ENCODE results near the gene VSIG4.

Gene VSIG4

GRCh38 chrX:65999563-66000148 lies 40.2 kb downstream of the VSIG4 start:
- TF ChIP-seq EP300 (IDR thresholded peaks at IDR 0.05; ENCODE audit: borderline replicate concordance) = no peak
- no peak for TF ChIP-seq REST (IDR thresholded peaks at IDR 0.05; ENCODE audit: low read depth)
- TF ChIP-seq RAD21 (IDR thresholded peaks at IDR 0.05; ENCODE audit: low read depth) = no peak
- TF ChIP-seq CREB1 (IDR thresholded peaks at IDR 0.05; ENCODE audit: low read depth) = no peak
- TF ChIP-seq ZBTB7A (IDR thresholded peaks at IDR 0.05; ENCODE audit: low read depth) = no peak
- TF ChIP-seq TEAD4 (IDR thresholded peaks at IDR 0.05) = no peak

GRCh38 chrX:65999029-65999562 lies 40.8 kb downstream of the VSIG4 start:
- TF ChIP-seq USF1 (IDR thresholded peaks at IDR 0.05) = no peak
- TF ChIP-seq RAD21 (IDR thresholded peaks at IDR 0.05; ENCODE audit: low read depth) = no peak
- no peak for TF ChIP-seq CEBPB (IDR thresholded peaks at IDR 0.05)
- TF ChIP-seq TAF1 (IDR thresholded peaks at IDR 0.05; ENCODE audit: low read depth) = no peak
- no peak for TF ChIP-seq MAX (IDR thresholded peaks at IDR 0.05)
- TF ChIP-seq ZBTB7A (IDR thresholded peaks at IDR 0.05; ENCODE audit: low read depth) = no peak
- no peak for TF ChIP-seq TEAD4 (IDR thresholded peaks at IDR 0.05)
- no peak for TF ChIP-seq REST (IDR thresholded peaks at IDR 0.05; ENCODE audit: low read depth)
- no peak for TF ChIP-seq EGR1 (IDR thresholded peaks at IDR 0.05)
- no peak for TF ChIP-seq EP300 (IDR thresholded peaks at IDR 0.05; ENCODE audit: borderline replicate concordance)
- no peak for TF ChIP-seq FOXM1 (IDR thresholded peaks at IDR 0.05; ENCODE audit: borderline replicate concordance, low read depth)
- TF ChIP-seq NFIC (IDR thresholded peaks at IDR 0.05) = no peak
- no peak for TF ChIP-seq TCF12 (IDR thresholded peaks at IDR 0.05; ENCODE audit: low read depth)
- TF ChIP-seq YY1 (IDR thresholded peaks at IDR 0.05; ENCODE audit: low read depth) = no peak
- TF ChIP-seq CREB1 (IDR thresholded peaks at IDR 0.05; ENCODE audit: low read depth) = no peak

GRCh38 chrX:65997978-65998717 lies 41.7 kb downstream of the VSIG4 start:
- TF ChIP-seq EP300 (IDR thresholded peaks at IDR 0.05; ENCODE audit: borderline replicate concordance) (no peak), NFIC (IDR thresholded peaks at IDR 0.05) (no peak), CREB1 (IDR thresholded peaks at IDR 0.05; ENCODE audit: low read depth) (no peak), YY1 (IDR thresholded peaks at IDR 0.05; ENCODE audit: low read depth) (no peak), TEAD4 (IDR thresholded peaks at IDR 0.05) (no peak), ZBTB7A (IDR thresholded peaks at IDR 0.05; ENCODE audit: low read depth) (no peak), MAX (IDR thresholded peaks at IDR 0.05) (no peak), EGR1 (IDR thresholded peaks at IDR 0.05) (no peak), RAD21 (IDR thresholded peaks at IDR 0.05; ENCODE audit: low read depth) (no peak), CEBPB (IDR thresholded peaks at IDR 0.05) (no peak), TAF1 (IDR thresholded peaks at IDR 0.05; ENCODE audit: low read depth) (no peak), USF1 (IDR thresholded peaks at IDR 0.05) (no peak), TCF12 (IDR thresholded peaks at IDR 0.05; ENCODE audit: low read depth) (no peak), FOXM1 (IDR thresholded peaks at IDR 0.05; ENCODE audit: borderline replicate concordance, low read depth) (no peak), REST (IDR thresholded peaks at IDR 0.05; ENCODE audit: low read depth) (no peak)

Measured in Ishikawa (cell line).